ENCODE data around the gene AGPAT1.

- TF ChIP-seq CTCF (IDR thresholded peaks at IDR 0.05; ENCODE audit: insufficient read depth, low read length, poor library complexity, severe bottlenecking) = no peak
- TF ChIP-seq EZH2phosphoT487 (conservative IDR thresholded peaks at IDR 0.05; ENCODE audit: low read length) = no peak
These were observed 14.4 kb upstream of the AGPAT1 start, which contains the start of gene PBX2 for GRCh38 chr6:32190054-32190851.
